GM23338 (cell line): ENCODE measurements around the gene CD1D. TPM values are rescaled to one million over a fixed set of nuclear protein-coding genes. Genes with fewer than 3 reads are reported as not detected.

Experiments
- ATAC-seq: fragments of 200-7000 bp; cut with Tn5 transposase; 3 replicates; pipeline ENCODE4 v1.9.1; 2020
- DNase-seq: peaks from one replicate; pipeline ENCODE4 v3.0.0-alpha.2; 2015; ENCODE audit warnings: low spot score
- H2AFZ ChIP-seq: fragments of 200-600 bp; sonication (generic); 2 replicates; pipeline ENCODE4 v1.8.0; 2016; ENCODE audit warnings: antibody characterized with exemption, mild to moderate bottlenecking, moderate library complexity
- H3F3A ChIP-seq: fragments of 200-600 bp; sonication (generic); replicated peaks from 2 replicates; pipeline ENCODE4 v1.8.0; 2017; ENCODE audit warnings: antibody characterized with exemption, mixed run types, low read depth
- H3K27ac ChIP-seq: fragments of 200-600 bp; sonication (generic); 2 replicates; pipeline ENCODE4 v1.6.1; 2016; ENCODE audit warnings: low read depth
- H3K27me3 ChIP-seq: fragments of 200-600 bp; sonication (generic); 2 replicates; pipeline ENCODE4 v1.8.0; 2016; ENCODE audit warnings: mild to moderate bottlenecking, mixed run types, moderate library complexity; ENCODE audit not compliant: insufficient read depth
- H3K36me3 ChIP-seq: fragments of 200-600 bp; sonication (generic); 2 replicates; pipeline ENCODE4 v1.8.0; 2016; ENCODE audit warnings: mild to moderate bottlenecking; ENCODE audit not compliant: insufficient read depth
- H3K4me1 ChIP-seq: fragments of 200-600 bp; sonication (generic); 2 replicates; pipeline ENCODE4 v1.8.0; 2016; ENCODE audit warnings: mild to moderate bottlenecking, moderate library complexity; ENCODE audit not compliant: insufficient read depth
- H3K4me2 ChIP-seq: fragments of 200-600 bp; sonication (generic); 2 replicates; pipeline ENCODE4 v1.7.1; 2017; ENCODE audit warnings: mixed run types
- H3K4me3 ChIP-seq: fragments of 200-600 bp; sonication (generic); 2 replicates; pipeline ENCODE4 v1.6.1; 2016; ENCODE audit warnings: mixed run types
- H3K79me2 ChIP-seq: fragments of 200-600 bp; sonication (generic); replicated peaks from 2 replicates; pipeline ENCODE4 v1.8.0; 2017; ENCODE audit warnings: mild to moderate bottlenecking; ENCODE audit not compliant: insufficient read depth
- H3K9me2 ChIP-seq: fragments of 200-600 bp; sonication (generic); 2 replicates; pipeline ENCODE4 v1.8.0; 2017; ENCODE audit not compliant: insufficient read depth
- H4K20me1 ChIP-seq: fragments of 200-600 bp; sonication (generic); replicated peaks from 2 replicates; pipeline ENCODE4 v1.8.0; 2017; ENCODE audit warnings: mild to moderate bottlenecking; ENCODE audit not compliant: insufficient read depth
- H3K27ac Mint-ChIP-seq: 2 replicates; pipeline ENCODE4 v1.8.0; 2020; ENCODE audit warnings: inconsistent platforms, mild to moderate bottlenecking, moderate library complexity, mixed read lengths
- H3K27me3 Mint-ChIP-seq: 3 replicates; pipeline ENCODE4 v1.8.0; 2022; ENCODE audit warnings: low read depth, mild to moderate bottlenecking, moderate library complexity, mixed read lengths, inconsistent platforms; ENCODE audit not compliant: insufficient read depth, poor library complexity
- H3K36me3 Mint-ChIP-seq: 3 replicates; pipeline ENCODE4 v1.8.0; 2021; ENCODE audit warnings: low read depth, mild to moderate bottlenecking, inconsistent platforms, moderate library complexity, mixed read lengths
- H3K4me1 Mint-ChIP-seq: 3 replicates; pipeline ENCODE4 v1.8.0; 2020; ENCODE audit warnings: mild to moderate bottlenecking, inconsistent platforms, mixed read lengths
- H3K4me3 Mint-ChIP-seq: 3 replicates; pipeline ENCODE4 v1.8.0; 2021; ENCODE audit warnings: moderate library complexity, mild to moderate bottlenecking, inconsistent platforms, mixed read lengths
- H3K9me3 Mint-ChIP-seq: 3 replicates; pipeline ENCODE4 v1.8.0; 2020; ENCODE audit warnings: moderate library complexity, mild to moderate bottlenecking, inconsistent platforms, mixed read lengths
- CREB1 ChIP-seq: fragments of 250-450 bp; sonication (Bioruptor Pico); IDR thresholded peaks from 2 replicates; pipeline ENCODE4 v1.5.0; 2020; ENCODE audit warnings: low read depth, mild to moderate bottlenecking, moderate library complexity
- CTCF ChIP-seq, 2 experiments: fragments of 200-600 bp in 1 of 2; sonication (generic) in 1 of 2; conservative IDR thresholded peaks; 2 replicates each; pipeline versions ENCODE4 v1.5.1 to v1.6.1; 2016 to 2017; ENCODE audit warnings: antibody characterized with exemption in 2 of 2, low read depth in 2 of 2, mild to moderate bottlenecking in 2 of 2, moderate library complexity in 1 of 2
- ETS1 ChIP-seq: IDR thresholded peaks from 2 replicates; pipeline ENCODE4 v1.6.1; 2016; ENCODE audit warnings: antibody characterized with exemption
- EZH2 ChIP-seq: fragments of 200-600 bp; sonication (generic); IDR thresholded peaks from one replicate; pipeline ENCODE4 v1.8.0; 2017; ENCODE audit warnings: antibody characterized with exemption, mild to moderate bottlenecking, low read depth; ENCODE audit not compliant: unreplicated experiment
- EZH2phosphoT487 ChIP-seq: fragments of 200-600 bp; sonication (generic); IDR thresholded peaks from one replicate; pipeline ENCODE4 v1.8.1; 2018; ENCODE audit warnings: antibody characterized with exemption; ENCODE audit not compliant: unreplicated experiment
- JUNB ChIP-seq: IDR thresholded peaks from one replicate; pipeline ENCODE4 v1.6.1; 2016; ENCODE audit warnings: antibody characterized with exemption; ENCODE audit not compliant: unreplicated experiment
- POLR2AphosphoS5 ChIP-seq: IDR thresholded peaks from 2 replicates; pipeline ENCODE4 v1.6.1; 2016; ENCODE audit warnings: antibody characterized with exemption, low read depth
- STAT1 ChIP-seq: IDR thresholded peaks from one replicate; pipeline ENCODE4 v1.6.1; 2016; ENCODE audit warnings: antibody characterized with exemption; ENCODE audit not compliant: unreplicated experiment
- ZNF331 ChIP-seq: fragments of 250-450 bp; sonication (Bioruptor Pico); IDR thresholded peaks from 2 replicates; pipeline ENCODE4 v1.5.0; 2020; ENCODE audit warnings: low read depth, mild to moderate bottlenecking, moderate library complexity
- polyA plus RNA-seq: library from polyadenylated mRNA; unstranded; fragments of >200 nt; fragmentation: Nextera tagmentation; extraction: Ambion mirVana; gene quantifications from 2 replicates; pipeline ENCODE4 v1.2.1, GENCODE V29; 2016
- total RNA-seq: library from RNA; depleted of rRNA; stranded (reverse); fragments of >200 nt; shearing (Covaris generic); gene quantifications from 2 replicates; pipeline ENCODE4 v1.2.3, GENCODE V29; 2014

Gene CD1D
- total and polyA plus RNA-seq, 2 experiments from 2014 or later = 1.5 to 2.7 TPM

GRCh38 chr1:158199849-158200248 lies 19.2 kb downstream of the CD1D start (continued):
- TF ChIP-seq EZH2 (no peak), ETS1 (no peak), CTCF (conservative IDR thresholded peaks at IDR 0.05; ENCODE audit: low read depth in 2 of 2) (no peak)

GRCh38 chr1:158200527-158200926 lies 19.8 kb downstream of the CD1D start:
- H3K4me1 ChIP-seq = peaks cover 7% of the 10 kb centered on the region; the same call in 1 of the 2 replicates
- H3K9me3 Mint-ChIP-seq = no peaks in the 10 kb centered on the region; the same call in 2 of the 3 replicates
- H3K4me1 Mint-ChIP-seq = peaks cover 33% of the 10 kb centered on the region
- no peaks in the 10 kb centered on the region for H3K36me3 Mint-ChIP-seq
- no peak overlapping the region for H3K4me2 ChIP-seq
- peak overlapping the region; percentile 15; the same call in 1 of the 2 replicates for H3K27ac Mint-ChIP-seq
- H4K20me1 ChIP-seq = no peaks in the 10 kb centered on the region
- no peak for TF ChIP-seq ETS1
- no peak for TF ChIP-seq ZNF331
- no peak for TF ChIP-seq EZH2phosphoT487
- no peak for TF ChIP-seq STAT1
- no peak for TF ChIP-seq JUNB
- DNase-seq (no peak), ATAC-seq (no peak)
- H3K36me3 ChIP-seq = no peaks in the 10 kb centered on the region
- peak overlapping the region; percentile 20; the same call in 1 of the 2 replicates for H3K27ac ChIP-seq
- no peaks in the 10 kb centered on the region for H3K27me3 ChIP-seq
- H2AFZ ChIP-seq = no peak overlapping the region
- no peaks in the 10 kb centered on the region for H3K27me3 Mint-ChIP-seq
- no peaks in the 10 kb centered on the region for H3K79me2 ChIP-seq
- H3K9me2 ChIP-seq = no peaks in the 10 kb centered on the region
- H3F3A ChIP-seq = no peaks in the 10 kb centered on the region
- H3K4me3 ChIP-seq = no peak overlapping the region
- H3K4me3 Mint-ChIP-seq = no peak overlapping the region

DNA sequence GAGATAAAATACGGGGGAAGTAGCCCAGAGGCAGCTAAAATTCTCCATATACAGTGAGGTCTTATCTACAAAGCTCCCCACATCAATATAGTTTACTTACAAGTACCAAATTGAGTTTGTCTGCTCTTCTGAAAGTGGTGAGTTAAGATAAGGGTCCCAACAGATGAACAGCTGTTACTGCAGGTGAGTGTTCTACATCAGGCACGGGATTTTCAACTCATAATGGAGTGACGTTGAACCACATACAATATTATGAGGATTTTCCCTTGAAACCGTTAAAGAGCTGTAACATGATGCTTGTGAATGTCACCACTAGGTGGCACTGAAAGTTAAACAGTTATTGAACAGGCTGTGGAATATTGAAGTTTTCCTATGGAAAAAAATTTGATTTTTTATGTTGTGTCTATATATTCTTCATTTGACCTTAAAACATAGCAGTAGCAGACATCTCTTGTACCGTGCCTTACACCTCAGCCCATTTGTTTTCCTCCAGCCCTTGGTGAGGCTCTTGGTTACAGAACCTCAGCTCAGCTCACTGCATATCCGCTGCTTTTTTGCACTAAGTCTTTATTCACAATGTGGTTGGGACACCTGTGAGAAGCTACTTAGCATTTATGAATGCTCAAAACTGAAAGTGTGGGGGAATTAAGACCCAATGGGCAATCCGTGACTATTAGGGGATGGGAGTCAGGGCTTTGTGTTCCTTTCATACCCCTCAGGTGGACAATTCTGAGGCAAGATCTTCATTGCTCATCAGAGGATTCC lies 23.2 kb downstream of the CD1D start:
- Histone ChIP-seq H3K4me3 (0 out of 2 replicates have a peak overlapping the region, but pooled peaks have one; percentile 27), H2AFZ (no peak overlapping the region), H3K36me3 (no peaks in the 10 kb centered on the region), H3F3A (no peaks in the 10 kb centered on the region), H3K27ac (no peak overlapping the region), H4K20me1 (no peaks in the 10 kb centered on the region), H3K4me1 (peaks cover 12% of the 10 kb centered on the region), H3K4me2 (peak overlapping the region; percentile 55), H3K9me2 (no peaks in the 10 kb centered on the region), H3K79me2 (no peaks in the 10 kb centered on the region), H3K27me3 (no peaks in the 10 kb centered on the region)
- peaks cover 3% of the 10 kb centered on the region for H3K27me3 Mint-ChIP-seq
- no peaks in the 10 kb centered on the region; the same call in 2 of the 3 replicates for H3K9me3 Mint-ChIP-seq
- H3K4me3 Mint-ChIP-seq = peak overlapping the region; percentile 56; the same call in 2 of the 3 replicates
- ATAC-seq (peak; percentile 87), DNase-seq (peak; percentile 85)
- TF ChIP-seq POLR2AphosphoS5 = no peak
- TF ChIP-seq CREB1 (CRISPR knock-in tag) = no peak
- peak; percentile 78 to 97 for TF ChIP-seq CTCF (conservative IDR thresholded peaks at IDR 0.05; ENCODE audit: low read depth in 2 of 2)
- peaks cover 20% of the 10 kb centered on the region for H3K4me1 Mint-ChIP-seq
- H3K27ac Mint-ChIP-seq = no peak overlapping the region
- no peaks in the 10 kb centered on the region; the same call in 2 of the 3 replicates for H3K36me3 Mint-ChIP-seq
